ENCODE results near the gene ACTRT2. TPM values are rescaled to one million over a fixed set of nuclear protein-coding genes. Genes with fewer than 3 reads are reported as not detected.

ACTRT2 gene
- total and polyA plus RNA-seq, 8 donors = not detected

DNA sequence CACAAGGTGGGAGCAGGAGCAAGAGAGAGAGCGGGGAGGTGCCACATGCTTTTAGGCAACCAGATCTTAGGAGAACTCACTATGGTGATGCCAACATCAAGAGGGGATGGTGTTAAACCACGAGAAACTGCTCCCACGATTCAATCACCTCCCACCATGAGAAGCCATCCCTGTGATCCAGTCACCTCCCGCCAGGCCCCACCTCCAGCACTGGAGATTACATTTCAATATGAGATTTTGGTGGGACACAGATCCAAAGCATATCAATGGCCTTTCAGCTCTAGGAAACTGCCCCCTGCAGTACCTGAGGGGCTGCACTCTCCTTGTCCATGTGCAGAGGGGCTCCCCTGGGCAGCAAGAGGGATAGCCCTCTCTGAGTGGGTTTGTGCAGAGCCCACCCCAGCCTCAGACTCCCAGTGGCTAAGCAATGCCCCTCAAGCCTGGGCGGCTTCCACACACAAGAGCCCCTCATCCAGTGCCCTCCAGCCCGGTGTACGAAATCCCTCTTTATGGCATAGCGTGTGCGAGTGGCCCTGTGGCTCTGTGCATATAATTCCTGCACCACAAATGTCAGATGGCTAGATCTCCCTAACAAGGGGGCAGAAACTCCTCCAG lies 32.2 kb downstream of the ACTRT2 start:
- no peaks in the 10 kb centered on the region for H3K4me1 ChIP-seq
- intact Hi-C loops (cut with DNase I; ENCODE audit: low total_unique reads) = no loop called here
- no peak overlapping the region for H3K27ac ChIP-seq
- TF ChIP-seq POLR2A (IDR thresholded peaks at IDR 0.05) (no peak), POLR2AphosphoS5 (IDR thresholded peaks at IDR 0.05) (no peak), EP300 (IDR thresholded peaks at IDR 0.05) (no peak)
- TF ChIP-seq, protein P1, sequence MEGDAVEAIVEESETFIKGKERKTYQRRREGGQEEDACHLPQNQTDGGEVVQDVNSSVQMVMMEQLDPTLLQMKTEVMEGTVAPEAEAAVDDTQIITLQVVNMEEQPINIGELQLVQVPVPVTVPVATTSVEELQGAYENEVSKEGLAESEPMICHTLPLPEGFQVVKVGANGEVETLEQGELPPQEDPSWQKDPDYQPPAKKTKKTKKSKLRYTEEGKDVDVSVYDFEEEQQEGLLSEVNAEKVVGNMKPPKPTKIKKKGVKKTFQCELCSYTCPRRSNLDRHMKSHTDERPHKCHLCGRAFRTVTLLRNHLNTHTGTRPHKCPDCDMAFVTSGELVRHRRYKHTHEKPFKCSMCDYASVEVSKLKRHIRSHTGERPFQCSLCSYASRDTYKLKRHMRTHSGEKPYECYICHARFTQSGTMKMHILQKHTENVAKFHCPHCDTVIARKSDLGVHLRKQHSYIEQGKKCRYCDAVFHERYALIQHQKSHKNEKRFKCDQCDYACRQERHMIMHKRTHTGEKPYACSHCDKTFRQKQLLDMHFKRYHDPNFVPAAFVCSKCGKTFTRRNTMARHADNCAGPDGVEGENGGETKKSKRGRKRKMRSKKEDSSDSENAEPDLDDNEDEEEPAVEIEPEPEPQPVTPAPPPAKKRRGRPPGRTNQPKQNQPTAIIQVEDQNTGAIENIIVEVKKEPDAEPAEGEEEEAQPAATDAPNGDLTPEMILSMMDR (IDR thresholded peaks at IDR 0.05) = no peak
- peaks cover 0 to 50% (median 3%) of the 10 kb centered on the region in 3 donors for H3K27me3 ChIP-seq
- DNase-seq = no peak
- H3K4me3 ChIP-seq = no peak overlapping the region
- 81 to 93% (median 90%) methylated on average over 9 of the region's 9 CpGs for WGBS, 5 donors
- peaks cover 0 to 10% (median 5%) of the 10 kb centered on the region in 4 donors for H3K9me3 ChIP-seq
- H3K36me3 ChIP-seq = no peaks in the 10 kb centered on the region

DNA sequence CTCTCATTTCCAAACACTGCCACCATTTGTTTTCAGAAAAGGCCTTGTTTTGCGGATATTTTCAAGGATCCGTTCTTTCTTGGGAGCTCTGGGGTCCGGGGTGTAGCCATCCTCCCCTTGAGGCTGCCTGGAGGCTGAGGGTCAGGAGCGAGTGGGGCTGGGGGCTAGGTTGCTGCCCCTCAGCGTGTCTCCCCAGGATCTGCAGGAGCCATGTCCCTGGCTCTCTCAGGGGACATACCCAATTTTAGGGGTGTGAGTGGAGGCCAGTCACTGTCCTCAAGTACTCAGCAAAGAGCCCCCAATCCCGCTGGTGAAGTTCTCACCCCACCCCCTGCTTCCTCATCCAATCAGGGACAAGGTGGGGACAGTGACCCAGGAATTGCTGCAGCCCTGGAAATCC lies 32.7 kb downstream of the ACTRT2 start:
- DNase-seq = no peak
- H3K36me3 ChIP-seq = peaks cover 0 to 3% (median 0%) of the 10 kb centered on the region in 4 donors
- H3K4me1 ChIP-seq = no peaks in the 10 kb centered on the region
- WGBS, 5 donors = 73 to 86% (median 82%) methylated on average over 6 of the region's 6 CpGs
- H3K27ac ChIP-seq = no peak overlapping the region
- H3K9me3 ChIP-seq = peaks cover 0 to 10% (median 5%) of the 10 kb centered on the region in 4 donors
- TF ChIP-seq EP300 (IDR thresholded peaks at IDR 0.05) = no peak
- intact Hi-C loops (cut with DNase I; ENCODE audit: low total_unique reads) = no loop called here
- H3K4me3 ChIP-seq = no peak overlapping the region
- peaks cover 0 to 55% (median 3%) of the 10 kb centered on the region in 3 donors for H3K27me3 ChIP-seq

DNA sequence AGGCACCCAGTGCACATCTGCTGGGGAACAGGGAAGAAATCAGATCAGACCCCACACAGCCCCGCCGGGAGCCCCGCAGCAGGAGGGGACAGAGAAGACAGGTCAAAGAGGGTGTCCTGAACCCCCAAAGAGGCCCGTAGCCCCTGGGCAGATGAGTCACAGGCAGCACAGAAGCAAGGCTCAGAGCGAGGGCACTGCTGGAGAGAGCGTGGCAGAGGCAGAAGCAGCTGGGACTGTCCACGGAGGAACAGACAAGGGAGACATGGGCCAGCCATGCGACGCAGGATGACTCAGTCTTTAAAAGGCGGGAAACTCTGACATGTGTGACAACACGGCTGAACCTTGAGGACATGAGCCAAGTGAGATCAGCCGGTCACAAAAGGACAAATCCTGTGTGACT lies 33.2 kb downstream of the ACTRT2 start:
- peak in 1 of 2 donors; percentile 25 for DNase-seq
- H3K27me3 ChIP-seq = peaks cover 0 to 54% (median 3%) of the 10 kb centered on the region in 3 donors
- no peak overlapping the region for H3K27ac ChIP-seq
- no peaks in the 10 kb centered on the region for H3K4me1 ChIP-seq
- 60 to 72% (median 64%) methylated on average over 12 of the region's 12 CpGs for WGBS, 5 donors
- peaks cover 0 to 10% (median 5%) of the 10 kb centered on the region in 4 donors for H3K9me3 ChIP-seq
- no peak overlapping the region for H3K4me3 ChIP-seq
- H3K36me3 ChIP-seq = peaks cover 0 to 4% (median 0%) of the 10 kb centered on the region in 4 donors
- TF ChIP-seq EP300 (IDR thresholded peaks at IDR 0.05) (no peak), POLR2A (IDR thresholded peaks at IDR 0.05) (no peak), POLR2AphosphoS5 (IDR thresholded peaks at IDR 0.05) (no peak)
- TF ChIP-seq, protein P1 (IDR thresholded peaks at IDR 0.05) = no peak
- intact Hi-C loops (cut with DNase I; ENCODE audit: low total_unique reads) = no loop called here

DNA sequence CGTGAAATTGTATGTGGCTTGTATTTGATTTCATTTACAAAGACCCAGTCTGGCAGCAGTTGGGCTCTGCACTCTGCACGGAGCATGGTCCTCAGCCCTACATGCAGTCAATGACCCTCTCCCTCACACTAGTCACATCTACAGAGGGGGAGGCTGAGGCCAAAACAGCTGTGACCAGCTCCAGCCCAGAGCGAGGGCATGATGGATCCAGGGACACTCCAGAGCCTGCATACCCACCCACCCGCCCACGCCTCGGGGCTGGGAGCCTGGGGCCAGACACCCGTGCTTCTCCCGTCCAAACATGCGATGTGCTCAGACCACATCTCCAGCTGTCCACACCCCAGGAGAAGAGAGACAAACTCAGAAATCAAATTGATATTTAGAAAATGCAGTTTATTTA lies 33.8 kb downstream of the ACTRT2 start:
- Histone ChIP-seq H3K9me3 (peaks cover 0 to 10% (median 5%) of the 10 kb centered on the region in 4 donors), H3K36me3 (peaks cover 0 to 4% (median 2%) of the 10 kb centered on the region in 4 donors), H3K4me1 (no peaks in the 10 kb centered on the region), H3K27me3 (peaks cover 0 to 55% (median 3%) of the 10 kb centered on the region in 3 donors), H3K27ac (no peak overlapping the region), H3K4me3 (no peak overlapping the region)
- 48 to 72% (median 62%) methylated on average over 8 to 9 of the region's 9 CpGs for WGBS, 5 donors
- peak in 1 of 2 donors; percentile 21 for DNase-seq
- intact Hi-C loops (cut with DNase I; ENCODE audit: low total_unique reads) = no loop called here
- TF ChIP-seq, protein P1 (IDR thresholded peaks at IDR 0.05) = no peak
- TF ChIP-seq POLR2A (IDR thresholded peaks at IDR 0.05) = no peak

DNA sequence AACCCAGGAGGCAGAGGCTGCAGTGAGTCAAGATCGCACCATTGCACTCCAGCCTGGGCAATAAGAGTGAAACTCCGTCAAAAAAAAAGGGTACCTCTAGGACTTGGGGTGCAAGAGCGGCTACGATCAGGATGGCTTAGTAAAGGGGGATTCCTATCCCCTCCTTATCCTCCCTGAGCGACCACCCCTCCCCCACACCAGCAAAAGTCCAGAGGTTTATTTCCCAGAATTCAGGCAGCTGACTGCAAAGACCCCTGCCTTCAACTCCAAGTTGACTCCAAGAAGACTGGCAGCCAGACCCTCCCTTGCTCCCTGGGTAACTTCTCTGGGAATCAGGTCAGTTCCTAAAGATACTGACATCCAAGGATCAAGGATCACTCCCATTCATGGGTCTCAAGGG lies 35.4 kb downstream of the ACTRT2 start:
- H3K9me3 ChIP-seq = peaks cover 0 to 10% (median 5%) of the 10 kb centered on the region in 4 donors
- intact Hi-C loops (cut with DNase I; ENCODE audit: low total_unique reads) = no loop called here
- no peak overlapping the region for H3K4me3 ChIP-seq
- H3K27me3 ChIP-seq = peaks cover 3 to 65% (median 4%) of the 10 kb centered on the region in 3 donors
- DNase-seq = no peak
- H3K36me3 ChIP-seq = peaks cover 0 to 4% (median 2%) of the 10 kb centered on the region in 4 donors
- H3K27ac ChIP-seq = no peak overlapping the region
- no peak for TF ChIP-seq POLR2A (IDR thresholded peaks at IDR 0.05)
- 89 to 93% (median 91%) methylated on average over 5 of the region's 5 CpGs for WGBS, 5 donors
- no peaks in the 10 kb centered on the region for H3K4me1 ChIP-seq
